H1 (cell line): ENCODE results near the gene BMERB1. TPM values are rescaled to one million over a fixed set of nuclear protein-coding genes. Genes with fewer than 3 reads are reported as not detected.

Source experiments
- CTCF ChIA-PET: fragments of 300-600 bp; sonication (Branson Sonifier 250); formaldehyde crosslinking; loops from one replicate; lab custom pipeline; 2021; ENCODE audit not compliant: partially characterized antibody; lab: Charles Lee
- POLR2A ChIA-PET: fragments of 300-600 bp; sonication (Branson Sonifier 250); formaldehyde crosslinking; loops from one replicate; lab custom pipeline; 2021; ENCODE audit warnings: inconsistent platforms; ENCODE audit not compliant: partially characterized antibody; lab: Charles Lee
- DNase-seq, 2 experiments: peaks; one replicate each; pipeline versions ENCODE4 v3.0.0 to v3.0.0-alpha.2; 2010 to 2022; ENCODE audit warnings: low spot score in 2 of 2, low read depth in 1 of 2, mixed read lengths in 1 of 2
- FAIRE-seq: peaks from 2 replicates; lab custom pipeline; 2011; peaks lifted over from hg19 to GRCh38; lab: Jason Lieb, UNC
- H2AFZ ChIP-seq: 2 replicates; pipeline ENCODE4 v1.8.1; 2012; ENCODE audit warnings: low read length, inconsistent platforms
- H2AK5ac ChIP-seq: 2 replicates; pipeline ENCODE4 v1.6.1; 2013; ENCODE audit warnings: low read depth, low read length
- H2BK120ac ChIP-seq: replicated peaks from 2 replicates; pipeline ENCODE3; 2013; ENCODE audit warnings: low read depth, low read length, inconsistent platforms
- H2BK12ac ChIP-seq: 2 replicates; pipeline ENCODE4 v1.6.1; 2013; ENCODE audit warnings: low read depth, low read length
- H2BK15ac ChIP-seq: 2 replicates; pipeline ENCODE4 v1.6.1; 2013; ENCODE audit warnings: low read length
- H2BK20ac ChIP-seq: 2 replicates; pipeline ENCODE4 v1.6.1; 2013; ENCODE audit warnings: low read length
- H2BK5ac ChIP-seq: 2 replicates; pipeline ENCODE4 v1.6.1; 2013; ENCODE audit warnings: low read depth, low read length
- H3K14ac ChIP-seq: 2 replicates; pipeline ENCODE4 v1.6.1; 2013; ENCODE audit warnings: inconsistent platforms; ENCODE audit not compliant: insufficient read length
- H3K18ac ChIP-seq: 2 replicates; pipeline ENCODE4 v1.6.1; 2013; ENCODE audit warnings: low read length; ENCODE audit errors: extremely low read depth
- H3K23ac ChIP-seq: 2 replicates; pipeline ENCODE4 v1.6.1; 2013; ENCODE audit warnings: inconsistent platforms; ENCODE audit not compliant: insufficient read length
- H3K23me2 ChIP-seq: 2 replicates; pipeline ENCODE4 v1.6.1; 2013; ENCODE audit warnings: low read depth, low read length
- H3K27ac ChIP-seq: 2 replicates; pipeline ENCODE4 v1.6.1; 2011; ENCODE audit warnings: low read depth, low read length, inconsistent platforms
- H3K27me3 ChIP-seq, 4 experiments: replicated peaks in 1 of 4; 1 replicate in 1 of 4; 2 replicates in 3 of 4; pipeline versions ENCODE4 v1.6.1 to v1.8.1; 2011 to 2013; ENCODE audit warnings: low read length in 3 of 4, mild to moderate bottlenecking in 3 of 4, inconsistent platforms in 2 of 4, mixed read lengths in 2 of 4, moderate library complexity in 1 of 4; ENCODE audit not compliant: control insufficient read depth in 3 of 4, insufficient read depth in 3 of 4; ENCODE audit errors: extremely low read depth in 1 of 4
- H3K36me3 ChIP-seq, 4 experiments: 2 replicates each; pipeline versions ENCODE4 v1.6.1 to v1.8.1; 2011 to 2013; ENCODE audit warnings: mild to moderate bottlenecking in 4 of 4, low read length in 3 of 4, moderate library complexity in 2 of 4, control low read depth in 1 of 4, inconsistent platforms in 1 of 4; ENCODE audit not compliant: insufficient read depth in 4 of 4, control insufficient read depth in 2 of 4
- H3K4ac ChIP-seq: replicated peaks from 2 replicates; pipeline ENCODE3; 2013; ENCODE audit warnings: low read length, low read depth, mixed read lengths, inconsistent platforms; ENCODE audit not compliant: insufficient read length
- H3K4me1 ChIP-seq, 4 experiments: replicated peaks in 1 of 4; 1 replicate in 1 of 4; 2 replicates in 3 of 4; pipeline versions ENCODE4 v1.6.1 to v1.8.1; 2011 to 2013; ENCODE audit warnings: low read length in 3 of 4, inconsistent platforms in 2 of 4, mixed read lengths in 1 of 4; ENCODE audit not compliant: insufficient read depth in 4 of 4, control insufficient read depth in 3 of 4
- H3K4me2 ChIP-seq, 2 experiments: 2 replicates each; pipeline versions ENCODE4 v1.6.1 to v1.8.1; 2011 to 2013; ENCODE audit warnings: low read depth in 2 of 2, low read length in 2 of 2, control low read depth in 1 of 2, inconsistent platforms in 1 of 2, mild to moderate bottlenecking in 1 of 2; ENCODE audit not compliant: insufficient read depth in 1 of 2
- H3K4me3 ChIP-seq, 4 experiments: fragments of 200-600, 300-600 bp in 1 of 4; sonication (generic), shearing (Covaris generic), sonication (Bioruptor Twin) in 1 of 4; 2 replicates each; pipeline versions ENCODE4 v1.5.1 to v1.8.1; 2011 to 2016; ENCODE audit warnings: low read length in 4 of 4, low read depth in 3 of 4, control low read depth in 2 of 4, inconsistent platforms in 2 of 4, mild to moderate bottlenecking in 2 of 4, mixed read lengths in 1 of 4, moderate library complexity in 1 of 4; ENCODE audit not compliant: insufficient read depth in 2 of 4; ENCODE audit errors: extremely low read depth in 1 of 4
- H3K56ac ChIP-seq: replicated peaks from 2 replicates; pipeline ENCODE3; 2013; ENCODE audit warnings: low read depth, mild to moderate bottlenecking, mixed read lengths, low read length, inconsistent platforms; ENCODE audit not compliant: insufficient read length
- H3K79me1 ChIP-seq: 2 replicates; pipeline ENCODE4 v1.6.1; 2013; ENCODE audit warnings: low read depth, low read length, control low read depth
- H3K79me2 ChIP-seq, 2 experiments: 2 replicates each; pipeline versions ENCODE4 v1.6.1 to v1.8.1; 2012 to 2013; ENCODE audit warnings: low read length in 2 of 2, mild to moderate bottlenecking in 2 of 2, inconsistent platforms in 1 of 2; ENCODE audit not compliant: insufficient read depth in 2 of 2, control insufficient read depth in 1 of 2
- H3K9ac ChIP-seq, 4 experiments: replicated peaks in 1 of 4; 1 replicate in 1 of 4; 2 replicates in 3 of 4; pipeline versions ENCODE4 v1.6.1 to v1.8.1; 2011 to 2013; ENCODE audit warnings: low read depth in 3 of 4, low read length in 3 of 4, control low read depth in 2 of 4, mild to moderate bottlenecking in 2 of 4, moderate library complexity in 2 of 4, inconsistent platforms in 1 of 4; ENCODE audit errors: extremely low read depth in 1 of 4
- H3K9me3 ChIP-seq, 2 experiments: 2 replicates each; pipeline versions ENCODE4 v1.6.1 to v1.8.1; 2012 to 2013; ENCODE audit warnings: mild to moderate bottlenecking in 2 of 2, moderate library complexity in 2 of 2, control low read depth in 1 of 2, inconsistent platforms in 1 of 2, low read depth in 1 of 2, low read length in 1 of 2, mixed read lengths in 1 of 2; ENCODE audit not compliant: insufficient read depth in 2 of 2
- H4K20me1 ChIP-seq, 2 experiments: replicated peaks in 1 of 2; 2 replicates each; pipeline versions ENCODE3 to v1.8.1; 2011 to 2013; ENCODE audit warnings: inconsistent platforms in 2 of 2, low read length in 2 of 2, mild to moderate bottlenecking in 1 of 2; ENCODE audit not compliant: insufficient read depth in 2 of 2, control insufficient read depth in 1 of 2
- H4K5ac ChIP-seq: 2 replicates; pipeline ENCODE4 v1.6.1; 2013; ENCODE audit warnings: low read length, low read depth, mixed read lengths, inconsistent platforms; ENCODE audit not compliant: insufficient read length
- H4K8ac ChIP-seq: 2 replicates; pipeline ENCODE4 v1.8.0; 2013; ENCODE audit warnings: mild to moderate bottlenecking, moderate library complexity, low read length, inconsistent platforms; ENCODE audit not compliant: insufficient read depth; ENCODE audit errors: extremely low read depth
- H4K91ac ChIP-seq: replicated peaks from 2 replicates; pipeline ENCODE3; 2013; ENCODE audit warnings: low read length, mixed read lengths, inconsistent platforms; ENCODE audit not compliant: insufficient read length
- ASH2L ChIP-seq: fragments of 200-600, 300-600 bp; sonication (generic); IDR thresholded peaks from one replicate; pipeline ENCODE4 v1.7.1; 2017; ENCODE audit warnings: low read length
- CHD1 ChIP-seq: IDR thresholded peaks from 2 replicates; pipeline ENCODE4 v1.6.1; 2012; ENCODE audit warnings: low read depth, low read length, improper control_type of control experiment
- CTBP2 ChIP-seq: IDR thresholded peaks from 2 replicates; pipeline ENCODE4 v1.7.0; 2011; ENCODE audit warnings: borderline replicate concordance, mild to moderate bottlenecking, moderate library complexity, mixed read lengths, low read length; ENCODE audit not compliant: insufficient read depth, insufficient read length
- NRF1 ChIP-seq: IDR thresholded peaks from 2 replicates; pipeline ENCODE4 v1.6.1; 2011; ENCODE audit warnings: mild to moderate bottlenecking, low read depth, low read length, improper control_type of control experiment
- RAD21 ChIP-seq, 2 experiments: IDR thresholded peaks in 1 of 2; conservative IDR thresholded peaks in 1 of 2; 2 replicates each; pipeline ENCODE4 v1.6.1; 2011; ENCODE audit warnings: low read depth in 2 of 2, low read length in 2 of 2, improper control_type of control experiment in 1 of 2, inconsistent platforms in 1 of 2, mild to moderate bottlenecking in 1 of 2, moderate library complexity in 1 of 2
- RXRA ChIP-seq: IDR thresholded peaks from 2 replicates; pipeline ENCODE4 v1.6.1; 2011; ENCODE audit warnings: low read depth, mild to moderate bottlenecking, low read length, moderate library complexity; ENCODE audit not compliant: insufficient read depth
- SAP30 ChIP-seq: fragments of 300-600 bp; sonication (generic); IDR thresholded peaks from 2 replicates; pipeline ENCODE4 v1.7.1; 2012; ENCODE audit warnings: low read length, moderate library complexity, mild to moderate bottlenecking, inconsistent platforms; ENCODE audit not compliant: insufficient read depth, insufficient replicate concordance
- WGBS, 2 experiments: shearing (Covaris generic) in 1 of 2; methylation state at CpG; one replicate each; pipeline versions ENCODE4 v1.1.6 to v1.1.7; 2013 to 2015; ENCODE audit warnings: low lambda C conversion rate in 2 of 2, mixed read lengths in 2 of 2, inconsistent platforms in 1 of 2, low coverage in 1 of 2, missing lambda C conversion rate in 1 of 2; ENCODE audit not compliant: insufficient replicate concordance in 2 of 2, insufficient coverage in 1 of 2, insufficient read length in 1 of 2; ENCODE audit errors: extremely low coverage in 1 of 2, missing lambda C conversion rate in 1 of 2; 5-methylcytosine and 5-hydroxymethylcytosine counted together
- polyA plus RNA-seq, 7 experiments: library from polyadenylated mRNA; depleted of rRNA in 3 of 7; stranded (reverse) in 5 of 7; unstranded in 2 of 7; fragments of >200 nt in 5 of 7; fragments of 200-250 nt in 2 of 7; gene quantifications; 1 replicate in 5 of 7; 2 replicates in 1 of 7; 4 replicates in 1 of 7; pipeline versions ENCODE4 v1.2.1 to v1.2.3, GENCODE V29; 2011 to 2013; ENCODE audit warnings: missing spikeins in 2 of 7, mixed read lengths in 2 of 7
- total RNA-seq: library from RNA; stranded (reverse); fragmentation: NEBNext Ultra II Directional; extraction: Animal tissue kit (Norgen Biotek cat#: 25700); gene quantifications from 2 replicates; pipeline ENCODE4 v1.2.1, GENCODE V29; 2021
- TF ChIP-seq, protein P1 (sequence below): IDR thresholded peaks from 2 replicates; pipeline ENCODE4 v1.6.1; 2011; ENCODE audit warnings: low read depth, mild to moderate bottlenecking, low read length; ENCODE audit not compliant: insufficient read depth

BMERB1 gene
- total and polyA plus RNA-seq, 2 of the 8 experiments (the other 6 are each of a cell fraction or from before 2014, with no cell fraction given): 23.5 to 27.1 TPM

DNA sequence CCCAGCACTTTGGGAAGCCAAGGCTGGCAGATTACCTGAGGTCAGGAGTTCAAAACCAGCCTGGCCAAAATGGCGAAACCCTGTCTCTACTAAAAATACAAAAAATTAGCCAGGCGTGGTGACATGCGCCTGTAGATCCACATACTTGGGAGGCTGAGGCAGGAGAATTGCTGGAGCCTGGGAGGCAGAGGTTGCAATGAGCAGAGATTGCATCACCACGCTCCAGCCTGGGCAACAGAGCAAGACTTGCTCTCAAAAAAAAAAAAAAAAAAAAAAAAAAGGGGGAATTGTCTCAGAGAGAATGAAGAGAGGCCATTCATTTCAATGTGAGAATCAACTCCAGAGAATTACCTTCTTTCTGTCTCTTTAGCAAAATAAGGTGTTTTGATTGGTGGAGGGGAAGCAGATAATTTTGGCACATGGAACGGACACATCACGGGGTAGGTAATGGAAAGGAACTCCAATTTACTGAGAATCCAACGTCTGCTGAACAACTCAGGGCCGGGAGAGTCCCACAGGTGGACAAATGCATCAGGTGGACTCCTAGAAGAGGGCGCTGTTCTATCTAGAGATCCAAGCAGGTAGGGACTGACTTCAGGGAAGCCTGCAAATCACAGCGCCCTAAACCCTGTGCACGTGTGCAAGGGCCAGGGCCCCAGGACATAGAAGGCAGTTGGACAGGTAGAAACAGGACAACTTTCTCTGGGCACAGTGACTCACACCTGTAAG is 77.5 kb downstream of the BMERB1 start:
- peaks cover 8 to 16% (median 13%) of the 10 kb centered on the region in 4 experiments; a peak in 6 of 7 replicates for H3K4me1 ChIP-seq
- H3K36me3 ChIP-seq: no peaks in the 10 kb centered on the region
- no peak overlapping the region for H3K9ac ChIP-seq
- FAIRE-seq (no peak), DNase-seq (no peak)
- no peak overlapping the region for H3K4me2 ChIP-seq
- no peak overlapping the region for H2BK120ac ChIP-seq
- no peaks in the 10 kb centered on the region for H3K9me3 ChIP-seq
- no peak overlapping the region for H3K23ac ChIP-seq
- H2AFZ ChIP-seq: no peak overlapping the region
- no peak overlapping the region for H2BK20ac ChIP-seq
- no peak overlapping the region for H4K5ac ChIP-seq
- H2BK15ac ChIP-seq: no peak overlapping the region
- no peak overlapping the region for H2AK5ac ChIP-seq
- TF ChIP-seq SAP30 (no peak), ASH2L (no peak), NRF1 (no peak), CTBP2 (no peak), RAD21 (IDR thresholded peaks at IDR 0.05 in 1 of 2, conservative IDR thresholded peaks at IDR 0.05 in 1 of 2; ENCODE audit: low read depth in 2 of 2, low read length in 2 of 2) (no peak), RXRA (no peak), CHD1 (no peak)
- TF ChIP-seq, protein P1, sequence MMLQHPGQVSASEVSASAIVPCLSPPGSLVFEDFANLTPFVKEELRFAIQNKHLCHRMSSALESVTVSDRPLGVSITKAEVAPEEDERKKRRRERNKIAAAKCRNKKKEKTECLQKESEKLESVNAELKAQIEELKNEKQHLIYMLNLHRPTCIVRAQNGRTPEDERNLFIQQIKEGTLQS: no peak
- H3K4ac ChIP-seq: no peak overlapping the region
- no peak overlapping the region for H4K8ac ChIP-seq
- no peak overlapping the region for H2BK12ac ChIP-seq
- H3K79me2 ChIP-seq: no peaks in the 10 kb centered on the region
- POLR2A ChIA-PET: no interaction called here
- CTCF ChIA-PET: no interaction called here
- no peak overlapping the region for H3K27ac ChIP-seq
- 94% methylated on average over 10 of the region's 11 CpGs; no CpG with 5 or more reads in 1 of the 2 experiments for WGBS, 2 experiments
- 0 out of 2 replicates have a peak, but pooled peaks cover 2% of the 10 kb centered on the region for H3K79me1 ChIP-seq
- no peaks in the 10 kb centered on the region for H4K20me1 ChIP-seq
- no peaks in the 10 kb centered on the region for H3K23me2 ChIP-seq
- no peak overlapping the region for H2BK5ac ChIP-seq
- H3K18ac ChIP-seq: no peak overlapping the region
- H3K56ac ChIP-seq: no peak overlapping the region
- no peak overlapping the region for H3K14ac ChIP-seq
- no peaks in the 10 kb centered on the region for H3K27me3 ChIP-seq
- H3K4me3 ChIP-seq: no peak overlapping the region
- no peak overlapping the region for H4K91ac ChIP-seq
